Mucosa of stomach (tissue), 1 donor: ENCODE data around the gene PTPN11.

Source experiments
- H3K27me3 ChIP-seq: one replicate; pipeline ENCODE4 v1.7.0; 2013; ENCODE audit warnings: mild to moderate bottlenecking, low read length; ENCODE audit not compliant: control insufficient read depth, insufficient read depth
- H3K36me3 ChIP-seq: one replicate; pipeline ENCODE4 v1.7.0; 2013; ENCODE audit warnings: low read length; ENCODE audit not compliant: control insufficient read depth, insufficient read depth
- H3K4me1 ChIP-seq: one replicate; pipeline ENCODE4 v1.7.0; 2013; ENCODE audit warnings: mild to moderate bottlenecking, low read length; ENCODE audit not compliant: control insufficient read depth, insufficient read depth
- H3K4me3 ChIP-seq: one replicate; pipeline ENCODE4 v1.7.0; 2013; ENCODE audit warnings: low read length
- H3K9ac ChIP-seq: one replicate; pipeline ENCODE4 v1.7.0; 2013; ENCODE audit warnings: mild to moderate bottlenecking, low read length, moderate library complexity
- H3K9me3 ChIP-seq: one replicate; pipeline ENCODE4 v1.7.0; 2013; ENCODE audit warnings: mild to moderate bottlenecking, low read length, moderate library complexity; ENCODE audit not compliant: control insufficient read depth
- donor health status: Pancreatic carcinoma.

PTPN11 gene

GRCh38 chr12:112527082-112527481, 108.3 kb downstream of the PTPN11 start:
- H3K9ac ChIP-seq, result no peak overlapping the region
- H3K4me1 ChIP-seq, result no peaks in the 10 kb centered on the region
- H3K4me3 ChIP-seq, result no peak overlapping the region
- no peaks in the 10 kb centered on the region for H3K36me3 ChIP-seq
- no peaks in the 10 kb centered on the region for H3K9me3 ChIP-seq
- no peaks in the 10 kb centered on the region for H3K27me3 ChIP-seq

- H3K9me3 ChIP-seq, result no peaks in the 10 kb centered on the region
- no peak overlapping the region for H3K4me3 ChIP-seq
- no peaks in the 10 kb centered on the region for H3K4me1 ChIP-seq
- no peaks in the 10 kb centered on the region for H3K36me3 ChIP-seq
- no peak overlapping the region for H3K9ac ChIP-seq
- H3K27me3 ChIP-seq, result no peaks in the 10 kb centered on the region
These were observed 108.8 kb downstream of the PTPN11 start for GRCh38 chr12:112527501-112527900.

GRCh38 chr12:112528521-112528920, 109.8 kb downstream of the PTPN11 start:
- no peaks in the 10 kb centered on the region for H3K27me3 ChIP-seq
- no peak overlapping the region for H3K4me3 ChIP-seq
- no peaks in the 10 kb centered on the region for H3K9me3 ChIP-seq

GRCh38 chr12:112530941-112531340, 112.2 kb downstream of the PTPN11 start:
- no peak overlapping the region for H3K9ac ChIP-seq
- H3K9me3 ChIP-seq, result no peaks in the 10 kb centered on the region
- no peaks in the 10 kb centered on the region for H3K36me3 ChIP-seq
- no peaks in the 10 kb centered on the region for H3K4me1 ChIP-seq
- no peak overlapping the region for H3K4me3 ChIP-seq
- no peaks in the 10 kb centered on the region for H3K27me3 ChIP-seq

More at GRCh38 chr12:112528521-112528920, 109.8 kb downstream of the PTPN11 start:
- H3K4me1 ChIP-seq, result no peaks in the 10 kb centered on the region
- H3K9ac ChIP-seq, result no peak overlapping the region
- H3K36me3 ChIP-seq, result no peaks in the 10 kb centered on the region

GRCh38 chr12:112532106-112532505, 113.4 kb downstream of the PTPN11 start:
- H3K9me3 ChIP-seq, result no peaks in the 10 kb centered on the region

GRCh38 chr12:112533528-112533927, 114.8 kb downstream of the PTPN11 start:
- Histone ChIP-seq H3K9me3 (no peaks in the 10 kb centered on the region), H3K36me3 (no peaks in the 10 kb centered on the region), H3K4me3 (no peak overlapping the region), H3K27me3 (no peaks in the 10 kb centered on the region), H3K4me1 (no peaks in the 10 kb centered on the region), H3K9ac (no peak overlapping the region)

More at GRCh38 chr12:112532106-112532505, 113.4 kb downstream of the PTPN11 start:
- no peak overlapping the region for H3K9ac ChIP-seq
- no peak overlapping the region for H3K4me3 ChIP-seq
- no peaks in the 10 kb centered on the region for H3K27me3 ChIP-seq
- H3K36me3 ChIP-seq, result no peaks in the 10 kb centered on the region
- H3K4me1 ChIP-seq, result no peaks in the 10 kb centered on the region

GRCh38 chr12:112535017-112535416, 116.3 kb downstream of the PTPN11 start:
- no peaks in the 10 kb centered on the region for H3K36me3 ChIP-seq
- no peaks in the 10 kb centered on the region for H3K4me1 ChIP-seq

GRCh38 chr12:112535637-112536366, 117.1 kb downstream of the PTPN11 start:
- Histone ChIP-seq H3K27me3 (no peaks in the 10 kb centered on the region), H3K9ac (no peak overlapping the region), H3K4me3 (no peak overlapping the region), H3K9me3 (no peaks in the 10 kb centered on the region), H3K36me3 (no peaks in the 10 kb centered on the region), H3K4me1 (no peaks in the 10 kb centered on the region)

More at GRCh38 chr12:112535017-112535416, 116.3 kb downstream of the PTPN11 start:
- H3K9me3 ChIP-seq, result no peaks in the 10 kb centered on the region
- H3K27me3 ChIP-seq, result no peaks in the 10 kb centered on the region
- H3K4me3 ChIP-seq, result no peak overlapping the region
- no peak overlapping the region for H3K9ac ChIP-seq

GRCh38 chr12:112536367-112536730, 117.6 kb downstream of the PTPN11 start:
- no peaks in the 10 kb centered on the region for H3K4me1 ChIP-seq
- no peaks in the 10 kb centered on the region for H3K27me3 ChIP-seq
- no peak overlapping the region for H3K4me3 ChIP-seq
- no peaks in the 10 kb centered on the region for H3K36me3 ChIP-seq
- no peak overlapping the region for H3K9ac ChIP-seq
- no peaks in the 10 kb centered on the region for H3K9me3 ChIP-seq

GRCh38 chr12:112537710-112538396, 119.1 kb downstream of the PTPN11 start:
- H3K9me3 ChIP-seq, result no peaks in the 10 kb centered on the region
- H3K9ac ChIP-seq, result no peak overlapping the region
- H3K27me3 ChIP-seq, result no peaks in the 10 kb centered on the region
- no peak overlapping the region for H3K4me3 ChIP-seq
- H3K4me1 ChIP-seq, result no peaks in the 10 kb centered on the region
- H3K36me3 ChIP-seq, result no peaks in the 10 kb centered on the region

GRCh38 chr12:112538740-112539139, 120.0 kb downstream of the PTPN11 start:
- Histone ChIP-seq H3K4me3 (no peak overlapping the region), H3K9me3 (no peaks in the 10 kb centered on the region), H3K4me1 (no peaks in the 10 kb centered on the region), H3K36me3 (no peaks in the 10 kb centered on the region), H3K27me3 (no peaks in the 10 kb centered on the region), H3K9ac (no peak overlapping the region)

- Histone ChIP-seq H3K4me1 (no peaks in the 10 kb centered on the region), H3K4me3 (no peak overlapping the region), H3K36me3 (no peaks in the 10 kb centered on the region), H3K9ac (no peak overlapping the region), H3K9me3 (no peaks in the 10 kb centered on the region), H3K27me3 (no peaks in the 10 kb centered on the region)
These were observed 120.5 kb downstream of the PTPN11 start for GRCh38 chr12:112539221-112539620.
